SKM-1 treated with dmso at 0.1 percent for 144 hours (cell line): ENCODE data around the gene TREH.

Experiments
- DNase-seq: peaks from one replicate; lab custom pipeline; 2025; ENCODE audit not compliant: unreplicated experiment; lab: John Stamatoyannopoulos, UW

Gene TREH

GRCh38 chr11:118631142-118631909 is 48.1 kb downstream of the TREH start:
- no peak for DNase-seq

- no peak for DNase-seq
Observed at GRCh38 chr11:118629761-118630661, 49.4 kb downstream of the TREH start.

GRCh38 chr11:118628861-118629549 is 50.4 kb downstream of the TREH start:
- DNase-seq: no peak

GRCh38 chr11:118628432-118628831 is 51.0 kb downstream of the TREH start:
- DNase-seq: no peak

- no peak for DNase-seq
Observed at GRCh38 chr11:118628031-118628430, 51.4 kb downstream of the TREH start.

- no peak for DNase-seq
Observed at GRCh38 chr11:118627566-118627965, 51.9 kb downstream of the TREH start.

GRCh38 chr11:118625976-118626375 is 53.5 kb downstream of the TREH start:
- no peak for DNase-seq

- no peak for DNase-seq
Observed at GRCh38 chr11:118625036-118625690, 54.3 kb downstream of the TREH start.

GRCh38 chr11:118623269-118623655 is 56.2 kb downstream of the TREH start:
- no peak for DNase-seq

- DNase-seq: no peak
Observed at GRCh38 chr11:118622376-118623268, 56.8 kb downstream of the TREH start.

- no peak for DNase-seq
Observed at GRCh38 chr11:118621784-118622375, 57.6 kb downstream of the TREH start.

- peak; percentile 73 for DNase-seq
Observed at GRCh38 chr11:118621071-118621783, 58.2 kb downstream of the TREH start.

- no peak for DNase-seq
Observed at GRCh38 chr11:118620529-118621070, 58.9 kb downstream of the TREH start.

GRCh38 chr11:118619444-118620197 is 59.8 kb downstream of the TREH start:
- DNase-seq: no peak

- no peak for DNase-seq
Observed at GRCh38 chr11:118618991-118619375, 60.5 kb downstream of the TREH start.

GRCh38 chr11:118618115-118618990 is 61.1 kb downstream of the TREH start:
- DNase-seq: no peak

- DNase-seq: no peak
Observed at GRCh38 chr11:118615976-118616371, 63.5 kb downstream of the TREH start.
